ENCODE results near the gene PAN2. TPM values are rescaled to one million over a fixed set of nuclear protein-coding genes. Genes with fewer than 3 reads are reported as not detected.

Gene PAN2
- total RNA-seq, 2 donors from 2014 or later = 39.8 to 42.7 TPM

DNA sequence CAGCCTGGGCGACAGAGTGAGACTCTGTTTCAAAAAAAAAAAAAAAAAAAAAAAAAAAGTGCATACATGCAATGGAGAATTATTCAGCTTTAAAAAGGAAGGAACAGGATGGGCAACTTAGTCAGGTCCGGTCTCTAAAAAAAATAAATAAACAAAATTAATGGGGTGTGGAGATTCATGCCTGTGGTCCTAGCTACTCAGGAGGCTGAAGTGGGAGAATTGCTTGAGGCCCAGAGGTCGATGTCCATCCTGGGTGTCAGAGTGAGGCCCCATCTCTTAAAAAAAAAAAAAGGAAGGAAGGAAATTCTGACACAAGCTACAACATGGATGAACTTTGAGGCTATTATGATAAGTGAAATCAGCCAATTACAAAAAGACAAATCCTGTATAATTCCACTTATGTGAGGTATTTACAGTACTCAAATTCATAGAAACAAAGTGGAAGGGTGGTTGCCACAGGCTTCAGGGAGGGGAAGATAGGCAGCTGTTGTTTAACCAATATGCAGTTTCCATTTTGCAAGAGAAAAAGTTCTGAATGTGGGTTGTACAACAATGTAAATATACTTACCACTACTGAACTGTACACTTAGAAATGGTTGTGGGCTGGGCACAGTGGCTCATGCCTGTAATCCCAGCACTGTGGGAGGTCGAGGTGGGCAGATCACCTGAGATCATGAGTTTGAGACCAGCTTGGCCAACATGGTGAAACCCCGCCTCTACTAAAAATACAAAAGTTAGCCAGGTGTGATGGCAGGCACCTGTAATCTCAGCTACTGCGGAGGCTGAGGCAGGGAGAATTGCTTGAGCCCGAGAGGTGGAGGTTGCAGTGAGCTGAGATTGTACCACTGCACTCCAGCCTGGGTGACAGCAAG is 41.2 kb upstream of the PAN2 start:
- DNase-seq (ENCODE audit: low spot score) = no peak

DNA sequence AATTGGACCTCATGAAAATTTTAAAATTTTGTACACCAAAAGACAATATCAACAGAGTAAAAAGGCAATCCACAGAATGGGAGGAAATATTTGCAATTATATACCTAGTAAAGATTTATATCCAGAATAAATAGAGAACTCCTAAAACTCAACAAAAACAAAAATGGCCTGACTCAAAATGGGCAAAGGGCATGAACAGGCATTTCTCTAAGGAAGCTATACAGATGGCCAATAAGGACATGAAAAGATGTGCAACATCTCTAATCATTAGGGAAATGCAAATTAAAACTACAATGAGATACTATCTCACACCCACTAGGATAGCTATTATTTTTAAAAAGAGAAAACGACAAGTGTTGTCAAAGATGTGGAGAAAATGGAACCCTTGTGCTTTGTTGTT is 39.7 kb upstream of the PAN2 start:
- Histone ChIP-seq H3K9me3 (no peaks in the 10 kb centered on the region), H3K27ac (no peak overlapping the region), H3K4me3 (no peak overlapping the region), H3K27me3 (replicated peaks; ENCODE audit: insufficient read depth) (no peaks in the 10 kb centered on the region), H3K4me1 (ENCODE audit: control insufficient read depth in 1 of 2, low read depth in 2 of 2) (no peaks in the 10 kb centered on the region), H3K36me3 (no peaks in the 10 kb centered on the region)
- TF ChIP-seq, protein P1, sequence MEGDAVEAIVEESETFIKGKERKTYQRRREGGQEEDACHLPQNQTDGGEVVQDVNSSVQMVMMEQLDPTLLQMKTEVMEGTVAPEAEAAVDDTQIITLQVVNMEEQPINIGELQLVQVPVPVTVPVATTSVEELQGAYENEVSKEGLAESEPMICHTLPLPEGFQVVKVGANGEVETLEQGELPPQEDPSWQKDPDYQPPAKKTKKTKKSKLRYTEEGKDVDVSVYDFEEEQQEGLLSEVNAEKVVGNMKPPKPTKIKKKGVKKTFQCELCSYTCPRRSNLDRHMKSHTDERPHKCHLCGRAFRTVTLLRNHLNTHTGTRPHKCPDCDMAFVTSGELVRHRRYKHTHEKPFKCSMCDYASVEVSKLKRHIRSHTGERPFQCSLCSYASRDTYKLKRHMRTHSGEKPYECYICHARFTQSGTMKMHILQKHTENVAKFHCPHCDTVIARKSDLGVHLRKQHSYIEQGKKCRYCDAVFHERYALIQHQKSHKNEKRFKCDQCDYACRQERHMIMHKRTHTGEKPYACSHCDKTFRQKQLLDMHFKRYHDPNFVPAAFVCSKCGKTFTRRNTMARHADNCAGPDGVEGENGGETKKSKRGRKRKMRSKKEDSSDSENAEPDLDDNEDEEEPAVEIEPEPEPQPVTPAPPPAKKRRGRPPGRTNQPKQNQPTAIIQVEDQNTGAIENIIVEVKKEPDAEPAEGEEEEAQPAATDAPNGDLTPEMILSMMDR (IDR thresholded peaks at IDR 0.05) = no peak
- no peak for DNase-seq (ENCODE audit: low spot score)
- no peak for ATAC-seq (ENCODE audit: insufficient number of reproducible peaks, low FRiP score, low read depth)

More for the DNA sequence above, 41.2 kb upstream of the PAN2 start:
- Histone ChIP-seq H3K4me1 (ENCODE audit: control insufficient read depth in 1 of 2, low read depth in 2 of 2) (no peaks in the 10 kb centered on the region), H3K4me3 (no peak overlapping the region), H3K27ac (no peak overlapping the region), H3K27me3 (replicated peaks; ENCODE audit: insufficient read depth) (no peaks in the 10 kb centered on the region), H3K36me3 (no peaks in the 10 kb centered on the region), H3K9me3 (no peaks in the 10 kb centered on the region)
- TF ChIP-seq, protein P1 (IDR thresholded peaks at IDR 0.05) = no peak
- ATAC-seq (ENCODE audit: insufficient number of reproducible peaks, low FRiP score, low read depth) = no peak

DNA sequence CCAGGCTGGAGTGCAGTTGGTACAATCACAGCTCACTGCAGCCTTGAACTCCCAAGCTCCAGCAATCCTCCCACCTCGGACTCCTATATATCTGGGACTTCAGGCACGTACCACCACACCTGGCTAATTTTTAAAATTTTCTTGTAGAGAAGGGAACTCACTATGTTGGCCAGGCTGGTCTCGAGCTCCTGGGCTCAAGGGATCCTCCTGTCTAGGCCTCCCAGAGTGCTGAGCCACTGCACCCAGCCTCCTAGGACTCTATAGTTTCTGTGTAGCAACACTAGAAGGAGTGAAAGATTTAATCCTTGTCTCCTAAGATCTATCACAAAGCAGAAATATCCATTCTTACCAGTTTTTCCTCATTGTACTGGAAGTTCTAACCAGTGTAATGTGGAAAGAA is 33.1 kb upstream of the PAN2 start:
- ATAC-seq (ENCODE audit: insufficient number of reproducible peaks, low FRiP score, low read depth) = no peak

DNA sequence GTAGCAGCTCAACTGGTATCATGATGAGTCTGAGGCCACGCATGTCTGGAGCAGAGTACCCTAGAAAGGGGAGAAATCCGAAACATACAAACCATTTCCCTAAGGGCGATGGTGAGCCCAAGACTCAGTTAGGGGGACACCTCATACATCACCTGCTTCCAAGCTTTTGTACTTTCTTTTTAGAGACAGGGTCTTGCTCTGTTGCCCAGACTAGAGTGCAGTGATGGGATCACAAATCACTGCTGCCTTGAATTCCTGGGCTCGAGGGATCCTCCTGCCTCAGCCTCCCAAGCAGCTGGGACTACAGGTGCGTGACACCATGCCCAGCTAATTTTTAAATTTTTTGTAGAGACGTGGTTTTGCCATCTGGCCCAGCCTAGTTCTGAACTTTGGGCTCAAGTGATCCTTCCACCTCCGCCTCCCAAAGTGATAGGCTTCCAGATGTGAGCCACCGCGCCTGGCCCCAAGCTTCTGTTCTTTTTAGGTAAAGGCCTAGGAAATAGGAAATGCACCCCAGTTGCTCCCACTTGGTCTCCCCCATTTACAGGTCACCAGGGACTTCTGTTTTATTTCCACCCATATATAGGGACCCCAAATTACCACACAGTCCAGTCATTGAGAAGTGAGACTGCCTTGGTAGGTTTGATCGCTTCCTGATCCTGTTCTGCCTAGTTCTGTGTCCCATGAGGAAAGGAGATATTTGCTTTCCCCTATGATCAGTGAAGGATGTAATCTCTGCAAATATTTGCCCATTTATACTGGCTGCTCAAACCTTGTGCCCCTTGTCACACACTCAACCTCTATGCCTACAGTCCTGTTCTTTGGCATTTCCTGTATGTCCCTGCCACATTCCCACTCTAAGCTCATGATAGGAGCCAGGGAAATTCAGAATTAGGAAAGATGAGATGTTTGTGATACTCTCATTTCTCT is 28.6 kb upstream of the PAN2 start, which contains the start of gene APOF:
Gene APOF, minus strand, starts transcription at position 728 of the 930 bp plus-strand sequence. Its CDS starts 112 bp downstream, at position 616.
- H3K4me3 ChIP-seq = no peak within 1 kb of the TSS
- H3K27me3 ChIP-seq (replicated peaks; ENCODE audit: insufficient read depth) = no peaks in the 10 kb centered on the region
- H3K4me1 ChIP-seq (ENCODE audit: control insufficient read depth in 1 of 2, low read depth in 2 of 2) = peaks cover 10 to 25% of the 10 kb centered on the region in 2 donors
- no peaks in the 10 kb centered on the region for H3K36me3 ChIP-seq
- H3K27ac ChIP-seq = no peak within 1 kb of the TSS
- H3K9me3 ChIP-seq = no peaks in the 10 kb centered on the region
- ATAC-seq (ENCODE audit: insufficient number of reproducible peaks, low FRiP score, low read depth) (no peak), DNase-seq (ENCODE audit: low spot score) (no peak)
- TF ChIP-seq, protein P1 (IDR thresholded peaks at IDR 0.05) = no peak

More for the DNA sequence above, 33.1 kb upstream of the PAN2 start:
- no peaks in the 10 kb centered on the region for H3K4me1 ChIP-seq (ENCODE audit: control insufficient read depth in 1 of 2, low read depth in 2 of 2)
- TF ChIP-seq, protein P1 (IDR thresholded peaks at IDR 0.05) = no peak
- H3K9me3 ChIP-seq = no peaks in the 10 kb centered on the region
- no peak for DNase-seq (ENCODE audit: low spot score)
- no peaks in the 10 kb centered on the region for H3K27me3 ChIP-seq (replicated peaks; ENCODE audit: insufficient read depth)
- H3K4me3 ChIP-seq = no peak overlapping the region
- H3K36me3 ChIP-seq = no peaks in the 10 kb centered on the region
- no peak overlapping the region for H3K27ac ChIP-seq

All from thoracic aorta (tissue), 2 donors.